BJ (cell line): ENCODE data around the gene PRKCA. TPM values are rescaled to one million over a fixed set of nuclear protein-coding genes. Genes with fewer than 3 reads are reported as not detected.

Source experiments
- CTCF ChIA-PET: fragments of 350-600 bp; formaldehyde crosslinking; extraction: SDS; loops from one replicate; lab custom pipeline; 2021; ENCODE audit warnings: antibody characterized with exemption, inconsistent platforms; lab: Yijun Ruan, JAX
- POLR2A ChIA-PET: fragments of 300-600 bp; sonication (Branson Sonifier 250); formaldehyde crosslinking; extraction: SDS; loops from one replicate; lab custom pipeline; 2021; ENCODE audit warnings: antibody characterized with exemption; lab: Charles Lee
- DNase-seq: peaks from one replicate; pipeline ENCODE4 v3.0.0-alpha.2; 2011; ENCODE audit warnings: low read depth
- H3K27me3 ChIP-seq: 2 replicates; pipeline ENCODE4 v1.6.0; 2011; ENCODE audit warnings: low read length; ENCODE audit not compliant: control insufficient read depth, insufficient read depth
- H3K36me3 ChIP-seq: 2 replicates; pipeline ENCODE4 v1.5.1; 2011; ENCODE audit warnings: low read length; ENCODE audit not compliant: control insufficient read depth, insufficient read depth
- H3K4me3 ChIP-seq: 2 replicates; pipeline ENCODE4 v1.5.1; 2011; ENCODE audit warnings: low read depth, mild to moderate bottlenecking, control low read depth, low read length
- CTCF ChIP-seq: IDR thresholded peaks from 2 replicates; pipeline ENCODE4 v1.5.1; 2011; ENCODE audit warnings: low read depth, mild to moderate bottlenecking, control low read depth, inconsistent platforms, low read length, moderate library complexity; ENCODE audit not compliant: insufficient read depth
- polyA plus RNA-seq: library from polyadenylated mRNA; depleted of rRNA; stranded (reverse); fragments of >200 nt; gene quantifications from 2 replicates; pipeline ENCODE4 v1.2.3, GENCODE V29; 2011

The PRKCA gene
- polyA plus RNA-seq, 1 experiment, result 38.7 TPM

GRCh38 chr17:66277191-66277590, 25.2 kb upstream of the PRKCA start:
- Histone ChIP-seq H3K27me3 (no peaks in the 10 kb centered on the region), H3K4me3 (no peak overlapping the region), H3K36me3 (no peaks in the 10 kb centered on the region)
- DNase-seq, result no peak
- ChIA-PET POLR2A (no interaction called here), CTCF (interaction anchor here (0.8 kb wide), 1 partner anchor 11 kb away, joined by 5 read pairs; no protein-coding TSS in a partner anchor)
- no peak for TF ChIP-seq CTCF

GRCh38 chr17:66281661-66282369, 20.6 kb upstream of the PRKCA start:
- ChIA-PET POLR2A (no interaction called here), CTCF (interaction anchor here (1.0 kb wide), 1 partner anchor 19 kb away, joined by 3 read pairs; no protein-coding TSS in a partner anchor)
- H3K27me3 ChIP-seq, result no peaks in the 10 kb centered on the region
- no peak for TF ChIP-seq CTCF
- DNase-seq, result no peak
- no peaks in the 10 kb centered on the region for H3K36me3 ChIP-seq
- H3K4me3 ChIP-seq, result no peak overlapping the region

GRCh38 chr17:66283296-66283934, 19.0 kb upstream of the PRKCA start:
- CTCF ChIA-PET, result interaction anchor here (1.2 kb wide), 1 partner anchor 391 kb away, joined by 3 read pairs; no protein-coding TSS in a partner anchor
- no peak for TF ChIP-seq CTCF

GRCh38 chr17:66283971-66284370, 18.4 kb upstream of the PRKCA start:
- DNase-seq, result no peak
- Histone ChIP-seq H3K36me3 (no peaks in the 10 kb centered on the region), H3K27me3 (no peaks in the 10 kb centered on the region), H3K4me3 (no peak overlapping the region)
- TF ChIP-seq CTCF, result no peak
- CTCF ChIA-PET, result interaction anchor here (1.2 kb wide), 1 partner anchor 390 kb away, joined by 3 read pairs; no protein-coding TSS in a partner anchor
- POLR2A ChIA-PET, result no interaction called here

More at GRCh38 chr17:66283296-66283934, 19.0 kb upstream of the PRKCA start:
- POLR2A ChIA-PET, result no interaction called here
- DNase-seq, result no peak
- Histone ChIP-seq H3K4me3 (no peak overlapping the region), H3K27me3 (no peaks in the 10 kb centered on the region), H3K36me3 (no peaks in the 10 kb centered on the region)

DNA sequence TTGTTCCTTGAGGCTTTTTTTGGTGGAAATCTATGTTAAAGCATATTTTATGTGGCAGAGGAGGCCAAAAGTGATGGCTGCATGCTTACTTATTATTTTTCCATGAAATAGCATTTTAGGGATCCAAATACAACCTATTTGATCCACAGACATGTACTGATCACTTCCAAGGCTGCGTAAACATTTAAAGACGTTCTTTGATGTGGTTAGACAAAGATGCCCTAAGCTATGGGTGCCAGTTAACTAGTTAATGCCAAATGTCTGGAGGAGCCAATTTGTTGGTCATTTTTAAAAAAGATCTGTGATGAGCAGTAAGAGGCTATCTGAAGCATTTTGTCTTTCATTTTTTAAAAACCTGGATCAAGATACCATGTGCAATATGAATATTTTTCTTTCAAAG, 17.3 kb upstream of the PRKCA start:
- no peak for TF ChIP-seq CTCF
- CTCF ChIA-PET, result no interaction called here

More for the DNA sequence above, 17.3 kb upstream of the PRKCA start:
- POLR2A ChIA-PET, result no interaction called here
- H3K27me3 ChIP-seq, result no peaks in the 10 kb centered on the region
- H3K4me3 ChIP-seq, result no peak overlapping the region
- no peaks in the 10 kb centered on the region for H3K36me3 ChIP-seq
- DNase-seq, result no peak
